SK-N-SH (cell line): Measurements from ENCODE around the gene PAX2. TPM values are rescaled to one million over a fixed set of nuclear protein-coding genes. Genes with fewer than 3 reads are reported as not detected.

Experiments used
- CTCF ChIA-PET: fragments of 300-600, 350-600 bp; formaldehyde crosslinking; extraction: SDS; loops from one replicate; lab custom pipeline; 2021; lab: Yijun Ruan, JAX
- POLR2A ChIA-PET: fragments of 350-600 bp; sonication (Branson Sonifier 250); formaldehyde crosslinking; extraction: SDS; loops from one replicate; lab custom pipeline; 2020; ENCODE audit warnings: antibody characterized with exemption, inconsistent platforms; lab: Yijun Ruan, JAX
- DNase-seq: peaks from one replicate; pipeline ENCODE4 v3.0.0; 2012
- H2AFZ ChIP-seq: fragments of 200-600 bp; sonication (generic); 2 replicates; pipeline ENCODE4 v1.8.1; 2016; ENCODE audit warnings: antibody characterized with exemption, mild to moderate bottlenecking, low read depth
- H3F3A ChIP-seq: fragments of 200-600 bp; sonication (generic); replicated peaks from 2 replicates; pipeline ENCODE3; 2016; ENCODE audit warnings: antibody characterized with exemption, mild to moderate bottlenecking; ENCODE audit not compliant: insufficient read depth
- H3K27ac ChIP-seq, 2 experiments: fragments of 200-500 bp in 1 of 2; fragments of 200-600 bp in 1 of 2; sonication (Bioruptor generic) in 1 of 2; sonication (generic), shearing (Covaris generic) in 1 of 2; 2 replicates each; pipeline versions ENCODE4 v1.5.1 to v1.6.1; 2014 to 2016; ENCODE audit warnings: low read depth in 2 of 2, inconsistent platforms in 1 of 2, low read length in 1 of 2, mild to moderate bottlenecking in 1 of 2, mixed read lengths in 1 of 2
- H3K27me3 ChIP-seq: fragments of 200-600 bp; sonication (generic), shearing (Covaris generic); 2 replicates; pipeline ENCODE4 v1.6.1; 2016; ENCODE audit warnings: mixed run types; ENCODE audit not compliant: insufficient read depth
- H3K36me3 ChIP-seq, 2 experiments: fragments of 200-500 bp in 1 of 2; fragments of 200-600 bp in 1 of 2; sonication (Bioruptor generic) in 1 of 2; sonication (generic) in 1 of 2; replicated peaks in 1 of 2; 2 replicates each; pipeline versions ENCODE3 to v1.5.1; 2014 to 2016; ENCODE audit warnings: low read length in 1 of 2, mild to moderate bottlenecking in 1 of 2; ENCODE audit not compliant: insufficient read depth in 2 of 2, control insufficient read depth in 1 of 2
- H3K4me1 ChIP-seq, 2 experiments: fragments of 200-500 bp in 1 of 2; fragments of 200-600 bp in 1 of 2; sonication (Bioruptor generic) in 1 of 2; sonication (generic), shearing (Covaris generic) in 1 of 2; 2 replicates each; pipeline versions ENCODE4 v1.5.1 to v1.6.1; 2014 to 2016; ENCODE audit warnings: low read depth in 1 of 2, low read length in 1 of 2, mixed run types in 1 of 2; ENCODE audit not compliant: insufficient read depth in 2 of 2, control insufficient read depth in 1 of 2
- H3K4me2 ChIP-seq: fragments of 200-600 bp; sonication (generic), shearing (Covaris generic); 2 replicates; pipeline ENCODE4 v1.6.1; 2017; ENCODE audit warnings: mixed run types
- H3K4me3 ChIP-seq, 2 experiments: fragments of 200-500 bp in 1 of 2; fragments of 200-600 bp in 1 of 2; sonication (Bioruptor generic) in 1 of 2; sonication (generic), shearing (Covaris generic) in 1 of 2; 2 replicates each; pipeline versions ENCODE4 v1.5.1 to v1.8.1; 2014 to 2016; ENCODE audit warnings: low read depth in 2 of 2, inconsistent platforms in 1 of 2, low read length in 1 of 2, mild to moderate bottlenecking in 1 of 2, mixed read lengths in 1 of 2, moderate library complexity in 1 of 2
- H3K79me2 ChIP-seq: fragments of 200-600 bp; sonication (generic); 2 replicates; pipeline ENCODE4 v1.8.1; 2017; ENCODE audit warnings: mild to moderate bottlenecking; ENCODE audit not compliant: insufficient read depth
- H3K9ac ChIP-seq: fragments of 200-600 bp; sonication (generic); 2 replicates; pipeline ENCODE4 v1.6.1; 2017; ENCODE audit warnings: mixed run types
- H3K9me2 ChIP-seq: fragments of 200-600 bp; sonication (generic); 2 replicates; pipeline ENCODE4 v1.6.1; 2017; ENCODE audit warnings: mixed run types
- H3K9me3 ChIP-seq: fragments of 200-600 bp; sonication (generic); 2 replicates; pipeline ENCODE4 v1.6.1; 2017; ENCODE audit warnings: mixed run types, mild to moderate bottlenecking, moderate library complexity
- H4K20me1 ChIP-seq: fragments of 200-600 bp; sonication (generic); 2 replicates; pipeline ENCODE4 v1.6.1; 2017; ENCODE audit warnings: mild to moderate bottlenecking, mixed run types; ENCODE audit not compliant: insufficient read depth
- EP300 ChIP-seq, 2 experiments: IDR thresholded peaks; 2 replicates each; pipeline versions ENCODE4 v1.4.0 to v1.6.1; 2012; ENCODE audit warnings: borderline replicate concordance in 1 of 2, low read depth in 1 of 2, low read length in 1 of 2
- EZH2phosphoT487 ChIP-seq: fragments of 200-600 bp; sonication (generic); IDR thresholded peaks from 2 replicates; pipeline ENCODE4 v1.6.1; 2017; ENCODE audit warnings: low read depth, mixed run types, mild to moderate bottlenecking, antibody characterized with exemption, moderate library complexity, borderline replicate concordance
- FOSL2 ChIP-seq: IDR thresholded peaks from 2 replicates; pipeline ENCODE4 v1.4.0; 2012; ENCODE audit warnings: low read depth, mild to moderate bottlenecking, moderate library complexity, borderline replicate concordance
- FOXM1 ChIP-seq: IDR thresholded peaks from 2 replicates; pipeline ENCODE4 v1.4.0; 2012; ENCODE audit warnings: low read depth, mild to moderate bottlenecking
- GATA2 ChIP-seq: sonication (generic); formaldehyde crosslinking; IDR thresholded peaks from 2 replicates; pipeline ENCODE4 v1.5.0; 2020; ENCODE audit warnings: mild to moderate bottlenecking, missing genetic modification reagents
- JUND ChIP-seq: IDR thresholded peaks from 2 replicates; pipeline ENCODE4 v1.4.0; 2012
- MAX ChIP-seq: IDR thresholded peaks from 2 replicates; pipeline ENCODE4 v1.4.0; 2012; ENCODE audit warnings: low read depth
- MXI1 ChIP-seq: IDR thresholded peaks from 2 replicates; pipeline ENCODE4 v1.6.1; 2012; ENCODE audit warnings: mild to moderate bottlenecking, low read depth, low read length, improper control_type of control experiment
- POLR2AphosphoS5 ChIP-seq: IDR thresholded peaks from 2 replicates; pipeline ENCODE4 v1.6.1; 2012; ENCODE audit warnings: low read depth, low read length
- RFX5 ChIP-seq: IDR thresholded peaks from 2 replicates; pipeline ENCODE4 v1.6.1; 2012; ENCODE audit warnings: mild to moderate bottlenecking, improper control_type of control experiment, low read length
- USF1 ChIP-seq: IDR thresholded peaks from 2 replicates; pipeline ENCODE4 v1.4.0; 2012; ENCODE audit warnings: low read depth, borderline replicate concordance
- YY1 ChIP-seq: IDR thresholded peaks from 2 replicates; pipeline ENCODE4 v1.4.0; 2012; ENCODE audit warnings: low read depth, mild to moderate bottlenecking
- WGBS: methylation state at CpG from one replicate; pipeline ENCODE4 v1.1.6; 2017; ENCODE audit warnings: low lambda C conversion rate; 5-methylcytosine and 5-hydroxymethylcytosine counted together
- polyA plus RNA-seq, 3 experiments: library from polyadenylated mRNA; depleted of rRNA; stranded (reverse); fragments of >200 nt; gene quantifications; 2 replicates each; pipeline ENCODE4 v1.2.3, GENCODE V29; 2012
- TF ChIP-seq, protein P1 (sequence below): IDR thresholded peaks from 2 replicates; pipeline ENCODE4; 2012

PAX2 gene
- polyA plus RNA-seq, 1 of the 3 experiments (the other 2 are of a cell fraction) = not detected

DNA sequence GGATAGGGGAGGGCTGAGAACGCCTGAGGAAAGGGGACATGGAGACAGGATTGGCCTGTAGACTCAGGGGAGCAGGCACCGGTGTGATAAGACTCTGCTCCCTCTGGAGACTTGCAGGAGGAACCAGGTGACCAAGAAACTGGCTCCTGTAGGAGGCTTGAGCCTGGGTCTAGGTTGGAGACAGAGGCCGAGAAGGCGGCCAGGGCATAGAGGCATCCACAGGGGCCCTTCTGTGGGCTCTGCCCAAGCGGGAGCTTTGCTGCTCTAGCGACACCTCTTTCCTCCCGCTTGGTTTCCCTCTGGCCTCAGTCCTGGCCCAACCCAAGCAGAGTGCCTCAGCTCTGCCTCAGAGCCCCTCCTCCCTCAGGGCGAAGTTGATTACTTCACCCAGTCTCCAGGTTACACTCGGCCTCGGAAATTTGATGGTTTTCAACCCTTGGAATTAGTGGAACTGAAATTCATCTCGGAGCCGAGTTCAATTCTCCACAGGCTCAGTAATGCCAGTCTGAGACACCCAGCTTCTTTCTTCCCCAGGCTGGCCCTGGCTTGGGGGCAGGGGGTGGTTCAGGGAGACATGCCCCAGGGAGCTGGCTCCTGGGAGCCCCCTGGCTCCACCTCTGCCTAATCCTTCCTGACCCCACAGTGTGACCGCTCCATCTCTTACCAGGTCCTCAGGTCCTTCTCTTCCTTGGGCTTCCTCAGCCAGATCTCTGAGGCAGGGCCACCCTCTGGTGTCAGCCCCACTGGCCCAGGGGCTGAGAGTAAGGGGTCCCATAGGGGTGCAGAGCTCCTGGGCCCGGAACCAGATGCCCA lies 60.4 kb downstream of the PAX2 start:
- 53% methylated on average over 10 of the region's 14 CpGs for WGBS
- Histone ChIP-seq H2AFZ (no peak overlapping the region), H3K4me2 (no peak overlapping the region), H3K9me2 (no peaks in the 10 kb centered on the region), H3F3A (no peaks in the 10 kb centered on the region), H4K20me1 (no peaks in the 10 kb centered on the region), H3K9ac (no peak overlapping the region), H3K27me3 (peaks cover 37% of the 10 kb centered on the region), H3K9me3 (no peaks in the 10 kb centered on the region), H3K36me3 (no peaks in the 10 kb centered on the region), H3K79me2 (no peaks in the 10 kb centered on the region), H3K4me1 (peaks cover 0 to 51% of the 10 kb centered on the region in 2 experiments; a peak in 2 of 4 replicates), H3K4me3 (no peak overlapping the region), H3K27ac (no peak overlapping the region)
- no peak for DNase-seq
- ChIA-PET CTCF (interaction anchor here (0.8 to 2.7 kb wide), 8 partner anchors 9 to 244 kb away, joined by 3 to 12 read pairs (median 6); no protein-coding TSS in a partner anchor), POLR2A (interaction anchor here (0.5 to 3.2 kb wide), 2 partner anchors 18 to 39 kb away, joined by 3 to 8 read pairs; no protein-coding TSS in a partner anchor)
- TF ChIP-seq EZH2phosphoT487 (no peak), USF1 (no peak), YY1 (no peak), FOXM1 (no peak), RFX5 (no peak), JUND (no peak), EP300 (IDR thresholded peaks at IDR 0.05; ENCODE audit: borderline replicate concordance in 1 of 2, low read depth in 1 of 2, low read length in 1 of 2) (no peak; a peak in 1 of 4 replicates), FOSL2 (no peak), GATA2 (CRISPR knock-in tag) (no peak), MAX (no peak)
- TF ChIP-seq, protein P1, sequence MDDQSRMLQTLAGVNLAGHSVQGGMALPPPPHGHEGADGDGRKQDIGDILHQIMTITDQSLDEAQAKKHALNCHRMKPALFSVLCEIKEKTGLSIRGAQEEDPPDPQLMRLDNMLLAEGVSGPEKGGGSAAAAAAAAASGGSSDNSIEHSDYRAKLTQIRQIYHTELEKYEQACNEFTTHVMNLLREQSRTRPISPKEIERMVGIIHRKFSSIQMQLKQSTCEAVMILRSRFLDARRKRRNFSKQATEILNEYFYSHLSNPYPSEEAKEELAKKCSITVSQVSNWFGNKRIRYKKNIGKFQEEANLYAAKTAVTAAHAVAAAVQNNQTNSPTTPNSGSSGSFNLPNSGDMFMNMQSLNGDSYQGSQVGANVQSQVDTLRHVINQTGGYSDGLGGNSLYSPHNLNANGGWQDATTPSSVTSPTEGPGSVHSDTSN = no peak

GRCh38 chr10:100806356-100806645 lies 60.9 kb downstream of the PAX2 start:
- H3K27ac ChIP-seq = no peak overlapping the region; a peak in 1 of 4 replicates
- no peaks in the 10 kb centered on the region for H4K20me1 ChIP-seq
- 51% methylated on average over 7 of the region's 8 CpGs for WGBS
- peak; percentile 50; the same call in 1 of the 2 replicates for TF ChIP-seq MXI1
- peak; percentile 25; the same call in 1 of the 2 replicates for TF ChIP-seq GATA2 (CRISPR knock-in tag)
- no peak for TF ChIP-seq POLR2AphosphoS5
- H2AFZ ChIP-seq = no peak overlapping the region
- H3F3A ChIP-seq = no peaks in the 10 kb centered on the region
- H3K27me3 ChIP-seq = peaks cover 31% of the 10 kb centered on the region; the same call in 1 of the 2 replicates
- peak; percentile 75 for DNase-seq
- H3K4me1 ChIP-seq = peaks cover 0 to 51% of the 10 kb centered on the region in 2 experiments; a peak in 2 of 4 replicates
- H3K4me2 ChIP-seq = no peak overlapping the region
- ChIA-PET CTCF (interaction anchor here (0.8 to 2.7 kb wide), 9 partner anchors 8 to 244 kb away, joined by 3 to 12 read pairs (median 4); no protein-coding TSS in a partner anchor), POLR2A (interaction anchor here (0.5 to 3.2 kb wide), 2 partner anchors 19 to 40 kb away, joined by 3 to 8 read pairs; no protein-coding TSS in a partner anchor)
- no peak overlapping the region for H3K4me3 ChIP-seq
- H3K36me3 ChIP-seq = no peaks in the 10 kb centered on the region
- no peaks in the 10 kb centered on the region for H3K9me2 ChIP-seq
- H3K9ac ChIP-seq = no peak overlapping the region
- no peaks in the 10 kb centered on the region for H3K9me3 ChIP-seq
- no peaks in the 10 kb centered on the region for H3K79me2 ChIP-seq
